Activated naive CD4-positive, alpha-beta T cell treated with anti-CD3 and anti-CD28 coated beads, Interleukin-2, amount 50 U/mL, for 72 hours (primary cell): ENCODE results near the gene CHDH. TPM values are rescaled to one million over a fixed set of nuclear protein-coding genes. Genes with fewer than 3 reads are reported as not detected.
A peak's percentile ranks its signal among the peaks of the same experiment; 100 is the strongest.

Experiments
- ATAC-seq, 2 donors: fragments of 150-1000 bp; cut with Tn5 transposase; 2 replicates each; pipeline ENCODE4 v1.10.0; 2021; ENCODE audit warnings: mild to moderate bottlenecking in 2 of 2, moderate library complexity in 2 of 2
- DNase-seq, 2 donors: peaks; one replicate each; pipeline ENCODE4 v3.0.0; 2021 to 2022; ENCODE audit warnings: low spot score in 2 of 2
- H3K27ac Mint-ChIP-seq, 2 donors: one replicate each; pipeline ENCODE4 v1.8.0; 2022; ENCODE audit warnings: mild to moderate bottlenecking in 2 of 2, mixed read lengths in 2 of 2
- H3K36me3 Mint-ChIP-seq, 2 donors: one replicate each; pipeline ENCODE4 v1.8.0; 2022; ENCODE audit warnings: mixed read lengths in 2 of 2
- H3K9me3 Mint-ChIP-seq, 2 donors: one replicate each; pipeline ENCODE4 v1.8.0; 2022; ENCODE audit warnings: mixed read lengths in 2 of 2
- total RNA-seq, 2 donors: library from RNA; stranded (reverse); gene quantifications; one replicate each; pipeline ENCODE4 v1.2.3, GENCODE V29; 2022

The CHDH gene, protein sequence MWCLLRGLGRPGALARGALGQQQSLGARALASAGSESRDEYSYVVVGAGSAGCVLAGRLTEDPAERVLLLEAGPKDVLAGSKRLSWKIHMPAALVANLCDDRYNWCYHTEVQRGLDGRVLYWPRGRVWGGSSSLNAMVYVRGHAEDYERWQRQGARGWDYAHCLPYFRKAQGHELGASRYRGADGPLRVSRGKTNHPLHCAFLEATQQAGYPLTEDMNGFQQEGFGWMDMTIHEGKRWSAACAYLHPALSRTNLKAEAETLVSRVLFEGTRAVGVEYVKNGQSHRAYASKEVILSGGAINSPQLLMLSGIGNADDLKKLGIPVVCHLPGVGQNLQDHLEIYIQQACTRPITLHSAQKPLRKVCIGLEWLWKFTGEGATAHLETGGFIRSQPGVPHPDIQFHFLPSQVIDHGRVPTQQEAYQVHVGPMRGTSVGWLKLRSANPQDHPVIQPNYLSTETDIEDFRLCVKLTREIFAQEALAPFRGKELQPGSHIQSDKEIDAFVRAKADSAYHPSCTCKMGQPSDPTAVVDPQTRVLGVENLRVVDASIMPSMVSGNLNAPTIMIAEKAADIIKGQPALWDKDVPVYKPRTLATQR
- under 1 TPM; 0.02 to 0.47 TPM for total RNA-seq

DNA sequence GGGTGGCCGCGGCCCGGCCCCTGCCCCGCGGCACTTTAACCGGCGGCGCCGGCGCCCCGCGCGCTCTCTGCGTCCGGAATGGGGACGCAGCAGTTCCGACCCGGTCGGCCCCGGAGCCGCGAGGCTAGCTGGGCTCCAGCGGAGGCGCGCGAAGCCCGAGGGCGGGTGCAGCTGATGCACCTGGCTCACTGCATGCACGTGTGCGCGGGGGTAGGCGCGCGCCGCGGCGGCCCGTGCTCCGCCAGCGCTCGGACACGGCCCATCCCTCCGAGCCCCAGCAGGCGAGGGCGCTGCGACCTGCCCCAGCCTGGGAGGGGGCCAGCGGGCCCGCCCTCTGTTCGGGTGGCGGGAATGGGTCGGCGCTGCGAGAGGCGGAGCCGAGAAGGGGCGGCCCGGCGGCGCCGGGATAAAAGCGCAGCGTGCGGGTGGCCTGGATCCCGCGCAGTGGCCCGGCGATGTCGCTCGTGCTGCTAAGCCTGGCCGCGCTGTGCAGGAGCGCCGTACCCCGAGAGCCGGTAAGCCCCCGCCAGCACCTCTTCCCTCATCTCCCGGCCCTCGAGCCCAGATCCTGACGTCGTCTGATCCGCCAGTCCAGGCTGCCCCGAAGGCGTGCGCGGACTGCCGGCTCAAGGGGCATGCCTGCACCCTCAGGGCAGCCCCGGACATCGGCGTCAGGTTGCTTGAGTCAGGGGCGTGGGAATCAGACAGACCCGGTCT is at the start of gene CHDH, which contains the start of gene IL17RB:
Gene CHDH (minus strand): TSS at position 286 of the 717 bp plus-strand sequence. CDS start 22,411 bp downstream, outside the sequence.
Gene IL17RB (plus strand): TSS at position 435 of the 717 bp plus-strand sequence. CDS start 21 bp downstream, at position 456.
- H3K27ac Mint-ChIP-seq, result no peak within 1 kb of the TSS
- H3K36me3 Mint-ChIP-seq, result no peaks in the 10 kb centered on the region
- DNase-seq, result peak in 1 of 2 donors; percentile 21
- H3K9me3 Mint-ChIP-seq, result no peaks in the 10 kb centered on the region
- peak; percentile 44 to 74 for ATAC-seq

DNA sequence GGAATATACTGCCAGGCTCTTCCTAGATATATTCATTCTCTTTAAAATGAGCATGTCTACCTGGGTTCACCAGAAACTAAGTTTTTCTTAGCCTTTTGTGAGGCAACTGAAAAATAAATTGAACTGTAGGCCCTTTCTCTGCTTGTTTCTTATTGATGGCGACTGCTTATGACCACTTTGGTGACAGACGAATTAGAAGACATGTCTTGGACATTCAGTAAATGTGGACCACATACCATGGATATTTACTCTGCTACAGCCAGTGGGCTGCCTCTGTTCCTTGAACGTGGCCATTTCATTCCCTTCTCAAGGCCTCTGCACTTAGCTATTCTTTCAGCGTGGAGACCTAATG is 46.0 kb upstream of the CHDH start:
- Mint-ChIP-seq H3K36me3 (peaks cover 33 to 40% of the 10 kb centered on the region in 2 donors), H3K27ac (peak overlapping the region; percentile 98 to 99), H3K9me3 (peaks cover 11 to 16% of the 10 kb centered on the region in 2 donors)
- DNase-seq (no peak), ATAC-seq (no peak)

DNA sequence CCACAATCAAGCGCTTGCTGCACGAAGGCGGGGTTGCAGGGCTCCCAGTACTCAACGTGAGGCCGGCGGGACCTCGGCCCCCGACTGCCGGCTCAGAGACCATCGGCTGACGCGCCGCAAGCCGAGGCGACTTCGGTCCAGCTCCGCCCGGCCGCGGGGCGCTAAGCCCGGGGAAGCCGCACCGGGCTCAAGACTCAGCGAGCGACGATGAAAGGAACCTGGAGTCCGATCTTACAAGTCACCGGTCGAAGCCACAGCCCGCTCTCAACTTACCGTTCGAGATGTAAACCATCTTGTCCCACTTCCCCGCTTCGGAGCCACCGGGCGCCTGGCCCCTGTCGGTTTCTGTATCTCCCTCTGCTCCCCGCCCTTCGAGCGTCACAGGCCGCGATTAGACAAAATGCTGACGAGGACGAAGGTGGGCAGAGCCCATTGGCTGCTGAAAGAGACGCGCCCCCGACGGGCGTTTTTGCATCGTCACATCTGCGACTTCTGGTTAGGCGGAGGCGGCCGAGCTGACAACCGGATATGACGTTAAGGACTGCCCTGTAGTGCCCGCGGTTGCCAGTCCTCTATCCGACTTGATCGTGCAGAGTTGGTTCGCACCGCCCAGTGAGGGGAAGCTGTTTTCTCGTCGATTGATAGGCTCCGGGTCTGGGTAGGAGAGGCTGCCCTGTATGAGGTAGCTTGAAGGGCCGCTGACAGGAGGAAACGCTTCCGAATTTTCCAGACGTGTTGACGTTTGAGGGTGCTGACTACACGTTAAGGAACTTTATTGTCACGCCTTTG is 45.5 kb upstream of the CHDH start, which contains the start of gene SELENOK:
Gene SELENOK (minus strand): TSS at position 363 of the 789 bp plus-strand sequence.
- DNase-seq (peak; percentile 90 to 97), ATAC-seq (peak; percentile 95)
- peaks cover 34 to 40% of the 10 kb centered on the region in 2 donors for H3K36me3 Mint-ChIP-seq
- H3K9me3 Mint-ChIP-seq, result peaks cover 11 to 16% of the 10 kb centered on the region in 2 donors
- peak within 1 kb of the TSS; percentile 98 to 99 for H3K27ac Mint-ChIP-seq

DNA sequence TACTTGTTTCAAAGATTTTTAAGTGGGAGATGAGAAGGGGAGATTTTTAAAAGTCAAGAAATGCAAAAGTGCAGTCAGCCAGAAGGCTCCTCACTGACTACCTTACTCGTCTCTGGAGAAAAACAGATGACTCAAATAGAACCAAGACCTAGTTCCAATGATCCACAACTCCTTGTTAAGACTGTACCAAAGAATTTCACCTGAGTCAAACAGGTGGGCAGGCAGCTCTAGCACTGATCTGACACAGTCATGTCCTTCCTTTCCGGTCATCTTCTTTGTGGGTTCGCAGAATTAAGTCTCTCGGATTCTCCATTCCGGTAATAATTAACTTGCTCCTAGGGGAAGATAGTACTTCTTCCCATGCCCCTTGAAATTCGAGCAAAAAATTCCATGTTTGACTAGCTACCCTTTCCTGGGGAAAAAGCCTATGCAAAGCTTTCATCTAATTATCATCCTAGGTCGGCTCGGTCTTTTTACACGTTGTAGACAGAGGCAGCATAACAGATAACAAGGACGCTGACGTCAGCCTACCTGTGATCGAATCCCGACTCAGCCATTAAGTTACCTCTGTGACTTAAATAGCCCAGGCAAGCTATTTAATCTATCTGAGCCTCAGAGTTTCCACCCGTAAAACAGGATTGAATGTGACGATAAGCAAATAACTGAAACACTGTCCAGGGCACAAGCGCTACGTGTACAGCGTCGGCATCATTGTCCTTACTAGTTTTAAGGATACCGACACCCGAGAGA is 44.7 kb upstream of the CHDH start:
- ATAC-seq (peak; percentile 8 to 23), DNase-seq (peak in 1 of 2 donors; percentile 30)
- Mint-ChIP-seq H3K27ac (peak overlapping the region; percentile 98 to 99), H3K9me3 (peaks cover 11 to 16% of the 10 kb centered on the region in 2 donors), H3K36me3 (peaks cover 34 to 40% of the 10 kb centered on the region in 2 donors)

DNA sequence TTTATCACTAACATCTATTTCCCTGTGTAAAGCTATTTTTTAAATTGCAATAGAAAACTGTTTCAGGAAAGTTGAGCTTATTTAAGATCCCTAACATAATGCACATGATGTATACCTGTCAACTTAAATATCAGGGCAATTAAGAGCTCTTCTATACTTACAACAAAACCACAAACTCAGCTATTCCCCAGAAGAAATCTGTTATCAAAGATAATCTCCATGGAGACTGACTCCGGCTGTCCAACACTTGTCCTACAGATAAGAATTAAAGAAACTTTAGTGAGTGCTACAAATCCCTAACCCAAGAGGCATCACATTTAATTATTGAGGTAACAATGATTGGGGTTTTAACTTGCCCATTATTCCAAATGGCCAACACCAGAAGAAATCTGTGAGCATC is 42.0 kb upstream of the CHDH start:
- Mint-ChIP-seq H3K36me3 (peaks cover 30 to 32% of the 10 kb centered on the region in 2 donors), H3K9me3 (peaks cover 8 to 13% of the 10 kb centered on the region in 2 donors), H3K27ac (no peak overlapping the region)
- DNase-seq, result no peak
- no peak for ATAC-seq

DNA sequence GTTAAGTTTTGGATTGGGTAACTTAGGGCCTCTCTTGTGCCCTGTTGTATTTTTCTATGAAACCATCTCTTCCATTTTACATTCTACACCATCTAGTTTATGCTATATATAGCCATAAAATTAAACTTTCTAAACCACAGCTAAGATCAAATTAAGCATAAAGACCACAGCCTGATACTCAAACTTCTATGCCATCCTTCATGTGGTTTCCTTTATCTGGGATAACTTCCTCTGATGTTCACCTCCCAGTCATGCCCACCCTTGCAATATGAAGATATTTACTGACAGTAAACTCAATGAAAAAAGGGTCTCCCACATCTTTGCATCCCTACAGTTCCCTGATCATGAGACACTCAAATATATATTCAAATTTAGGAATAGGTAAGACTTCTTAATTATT is 41.2 kb upstream of the CHDH start:
- peaks cover 4 to 5% of the 10 kb centered on the region in 2 donors for H3K9me3 Mint-ChIP-seq
- ATAC-seq (no peak), DNase-seq (no peak)
- H3K36me3 Mint-ChIP-seq, result peaks cover 25 to 27% of the 10 kb centered on the region in 2 donors
- H3K27ac Mint-ChIP-seq, result no peak overlapping the region

DNA sequence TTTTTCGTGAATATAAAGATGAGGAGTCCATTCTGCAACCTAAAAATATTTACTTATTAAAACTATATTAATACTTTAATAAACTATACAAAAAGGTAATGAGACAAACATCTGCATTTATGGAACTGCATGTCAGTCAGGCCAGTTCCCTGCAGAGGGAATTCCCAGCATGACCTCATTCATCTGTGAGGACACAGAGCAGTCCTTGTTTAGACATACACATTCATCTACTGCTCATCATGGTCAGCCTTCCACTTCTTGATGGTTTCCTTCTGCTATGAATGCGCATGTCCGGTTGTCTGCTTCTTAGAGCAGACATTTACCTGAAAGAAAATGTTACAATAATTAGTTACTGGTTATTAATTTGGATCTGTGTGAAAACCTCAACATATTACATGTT is 39.0 kb upstream of the CHDH start:
- peaks cover 0 to 4% of the 10 kb centered on the region in 2 donors for H3K9me3 Mint-ChIP-seq
- no peak for ATAC-seq
- DNase-seq, result no peak
- no peak overlapping the region for H3K27ac Mint-ChIP-seq
- H3K36me3 Mint-ChIP-seq, result peaks cover 10 to 23% of the 10 kb centered on the region in 2 donors

DNA sequence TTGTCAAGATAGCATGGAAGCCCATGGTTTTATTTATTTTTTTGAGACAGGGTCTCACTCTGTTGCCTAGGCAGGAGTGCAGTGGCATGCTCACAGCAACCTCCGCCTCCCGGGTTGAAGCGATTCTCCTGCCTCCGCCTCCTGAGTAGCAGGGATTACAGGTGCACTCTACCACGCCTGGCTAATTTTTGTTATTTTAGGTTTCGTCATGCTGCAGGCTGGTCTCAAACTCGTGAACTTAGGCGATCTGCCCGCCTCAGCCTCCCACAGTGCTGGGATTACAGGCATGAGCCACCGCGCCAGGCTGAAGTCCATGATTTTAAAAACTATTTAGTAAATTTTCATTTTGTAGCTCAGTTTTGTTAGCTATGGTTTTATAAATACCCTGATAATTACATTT is 38.4 kb upstream of the CHDH start:
- peaks cover 6 to 23% of the 10 kb centered on the region in 2 donors for H3K36me3 Mint-ChIP-seq
- ATAC-seq, result no peak
- H3K9me3 Mint-ChIP-seq, result peaks cover 0 to 4% of the 10 kb centered on the region in 2 donors

DNA sequence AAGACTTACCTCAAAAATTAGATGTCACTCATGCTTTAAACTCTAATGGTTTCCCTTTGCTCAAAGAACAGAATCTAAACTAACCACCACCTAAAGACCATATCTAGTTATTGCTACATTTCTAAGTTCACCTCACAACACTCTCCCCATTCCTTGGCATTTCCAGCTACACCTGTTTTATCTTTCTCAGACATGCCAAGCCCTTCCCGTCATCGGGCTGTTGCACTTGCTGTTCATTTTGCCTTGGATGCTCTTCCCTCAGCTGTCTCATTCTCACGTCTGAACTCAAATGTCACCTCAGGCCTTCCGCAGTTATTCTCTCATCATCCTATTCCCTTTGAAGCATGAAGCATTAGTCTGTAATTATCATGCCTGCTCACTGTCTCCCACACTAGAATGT is 36.8 kb upstream of the CHDH start:
- DNase-seq, result no peak
- peaks cover 10 to 24% of the 10 kb centered on the region in 2 donors for H3K36me3 Mint-ChIP-seq
- ATAC-seq, result no peak
- peak overlapping the region; percentile 1 to 89 for H3K27ac Mint-ChIP-seq
- H3K9me3 Mint-ChIP-seq, result peaks cover 0 to 4% of the 10 kb centered on the region in 2 donors

More for the DNA sequence above, 38.4 kb upstream of the CHDH start:
- no peak for DNase-seq
- H3K27ac Mint-ChIP-seq, result no peak overlapping the region

DNA sequence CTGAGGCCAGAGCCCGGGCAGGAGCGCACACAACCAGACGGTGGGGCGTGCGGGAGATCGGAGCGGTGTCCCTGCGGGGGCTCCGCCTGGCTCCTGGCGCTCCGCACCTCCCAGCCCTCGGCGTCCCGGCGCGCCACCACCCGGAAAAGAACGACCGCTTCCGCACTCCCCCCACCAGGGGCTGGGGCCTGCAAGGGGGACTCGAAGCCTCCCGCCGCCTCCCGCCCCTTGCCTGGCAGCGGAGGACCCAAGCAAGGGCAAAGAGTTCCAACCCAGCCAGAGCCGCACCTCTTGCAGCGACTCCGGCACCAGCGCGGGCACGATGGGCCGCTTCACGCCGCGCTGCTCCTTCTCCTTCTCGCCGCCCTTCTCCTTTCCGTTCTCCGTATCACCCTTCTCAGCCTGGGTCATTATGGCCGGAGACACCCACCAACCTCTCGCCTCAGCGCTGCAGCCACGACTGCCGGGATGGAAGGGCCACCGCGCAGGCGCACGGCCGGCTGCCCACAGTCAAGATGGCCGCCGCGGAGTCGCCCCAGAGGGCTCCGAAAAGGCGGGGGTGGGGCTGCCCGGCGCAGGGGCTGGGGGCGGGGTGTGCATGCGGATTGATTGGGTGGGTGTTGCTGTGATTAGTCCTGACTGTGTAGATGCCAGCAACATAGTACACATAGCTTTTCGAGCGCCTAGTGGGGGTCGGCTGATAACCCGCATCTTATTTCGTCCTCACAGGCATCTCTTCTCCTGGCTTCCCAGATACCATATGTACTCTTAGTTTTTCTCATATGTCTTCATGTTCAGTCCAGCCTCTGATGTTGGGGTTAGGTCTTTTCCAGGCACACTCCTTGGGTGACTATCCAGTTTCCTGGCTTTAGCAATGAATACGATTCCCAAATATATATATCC is 35.7 kb upstream of the CHDH start, which contains the start of gene ACTR8:
Gene ACTR8 (minus strand): TSS at position 462 of the 903 bp plus-strand sequence. CDS start 51 bp downstream, at position 411.
- DNase-seq (peak; percentile 86 to 90), ATAC-seq (peak; percentile 89 to 93)
- peaks cover 0 to 4% of the 10 kb centered on the region in 2 donors for H3K9me3 Mint-ChIP-seq
- H3K36me3 Mint-ChIP-seq, result peaks cover 12 to 19% of the 10 kb centered on the region in 2 donors
- H3K27ac Mint-ChIP-seq, result peak within 1 kb of the TSS; percentile 89 to 100

DNA sequence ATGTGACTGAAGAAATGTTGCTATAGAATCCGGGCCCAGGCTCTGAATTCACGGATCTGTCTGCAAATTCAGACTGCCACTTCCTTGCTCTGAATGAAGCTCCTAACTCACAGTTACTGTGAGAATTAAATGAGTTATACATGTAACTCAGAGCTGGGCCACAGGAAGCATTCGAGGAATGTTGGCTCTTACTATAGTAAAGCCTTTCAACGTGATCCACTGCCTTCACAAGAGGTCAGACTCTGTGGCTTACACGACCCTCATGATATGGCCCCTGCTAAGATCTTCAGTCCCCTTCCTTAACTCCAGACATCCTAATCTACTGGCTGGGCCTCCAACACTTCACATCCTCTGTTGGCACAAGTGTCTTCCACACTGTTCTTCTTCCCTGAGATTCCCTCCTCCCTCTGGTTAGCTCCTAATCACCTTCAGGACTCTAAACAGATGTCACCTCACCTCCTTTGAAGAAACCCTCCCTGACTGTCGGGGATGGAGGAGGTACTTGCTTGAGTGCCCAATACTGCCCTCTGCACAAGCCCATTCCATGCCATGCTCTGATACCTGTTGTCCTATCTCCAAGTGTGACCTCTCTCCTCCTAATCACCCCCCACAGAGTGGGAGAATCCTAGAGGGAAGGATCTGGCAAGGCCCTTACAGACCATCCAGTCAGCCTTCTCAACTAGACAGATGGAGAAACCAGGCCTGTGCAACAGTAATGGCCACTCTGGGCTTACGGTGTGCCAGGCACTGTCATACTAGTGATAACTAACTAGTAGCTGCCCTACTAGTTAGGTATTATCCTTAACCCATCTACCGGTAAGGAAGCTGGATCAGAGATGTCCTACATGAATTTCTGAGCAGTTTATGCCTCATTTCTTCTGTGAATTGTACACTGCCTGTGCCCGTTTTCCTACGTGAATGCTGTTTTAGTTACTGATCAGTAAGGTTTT is 34.5 kb upstream of the CHDH start:
- H3K36me3 Mint-ChIP-seq, result peaks cover 12 to 25% of the 10 kb centered on the region in 2 donors
- ATAC-seq (no peak), DNase-seq (no peak)
- peak overlapping the region; percentile 79 to 89 for H3K27ac Mint-ChIP-seq
- H3K9me3 Mint-ChIP-seq, result peaks cover 0 to 4% of the 10 kb centered on the region in 2 donors

DNA sequence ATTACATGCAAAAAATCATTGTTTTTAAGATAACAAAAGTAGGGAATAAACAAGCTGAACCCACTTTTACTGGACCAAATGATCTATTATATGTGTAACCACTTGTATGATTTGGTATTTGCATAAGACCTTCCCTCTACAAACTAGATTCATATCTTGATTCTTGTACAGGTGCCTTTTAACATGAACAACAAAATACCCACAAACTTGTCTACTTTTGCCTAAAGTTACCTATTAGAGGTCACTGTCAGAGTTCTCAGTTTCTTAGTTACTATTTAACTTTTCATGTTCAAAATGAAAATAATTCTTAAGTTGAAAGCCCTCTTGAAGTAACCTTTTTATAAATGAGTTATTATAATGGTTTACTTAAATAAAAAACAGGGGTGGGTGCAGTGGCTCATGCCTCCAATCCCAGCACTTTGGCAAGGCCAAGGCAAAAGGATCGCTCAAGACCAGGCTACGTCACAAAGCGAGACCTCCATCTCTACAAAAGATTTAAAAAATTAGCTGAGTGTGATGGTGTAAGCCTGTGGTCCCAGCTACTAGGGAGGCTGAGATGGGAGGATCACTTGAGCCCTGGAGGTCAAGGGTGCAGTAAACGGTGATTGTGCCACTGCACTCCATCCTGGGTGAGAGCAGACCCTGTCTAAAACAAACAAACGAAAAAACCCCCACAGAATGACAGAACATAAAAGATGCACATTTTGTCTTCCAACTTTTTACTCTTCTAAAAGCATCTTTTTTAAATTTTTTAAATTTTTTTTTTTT is 19.7 kb upstream of the CHDH start:
- ATAC-seq, result no peak
- no peaks in the 10 kb centered on the region for H3K9me3 Mint-ChIP-seq
- H3K27ac Mint-ChIP-seq, result peak overlapping the region in 1 of 2 donors; percentile 68
- no peak for DNase-seq
- peaks cover 0 to 7% of the 10 kb centered on the region in 2 donors for H3K36me3 Mint-ChIP-seq

DNA sequence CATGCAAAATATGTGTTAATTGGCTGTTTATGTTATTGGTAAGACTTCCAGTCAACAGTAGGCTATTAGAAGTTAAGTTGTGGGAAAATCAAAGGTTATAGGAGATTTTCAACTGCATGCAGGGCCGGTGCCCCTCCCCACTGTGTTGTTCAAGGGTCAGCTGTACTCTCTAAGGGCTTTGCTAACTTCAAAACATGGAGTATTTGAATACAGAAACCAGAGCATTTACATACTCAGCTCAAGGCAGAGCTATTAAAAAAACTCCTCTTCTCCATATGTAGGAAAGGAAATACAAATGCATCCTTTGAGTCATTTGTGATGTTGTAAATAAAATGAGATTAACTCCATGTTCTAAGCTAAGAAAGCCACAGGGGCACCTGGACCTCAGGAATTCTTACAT is 16.9 kb upstream of the CHDH start:
- DNase-seq (no peak), ATAC-seq (no peak)
- no peak overlapping the region for H3K27ac Mint-ChIP-seq
- H3K36me3 Mint-ChIP-seq, result peaks cover 0 to 3% of the 10 kb centered on the region in 2 donors
- H3K9me3 Mint-ChIP-seq, result no peaks in the 10 kb centered on the region
